Caco-2 (cell line): ENCODE data around the gene SMAD5. TPM values are rescaled to one million over a fixed set of nuclear protein-coding genes. Genes with fewer than 3 reads are reported as not detected.

Source experiments
- BruUV-seq: library from RNA; stranded (reverse); fragments of 400-500 nt; replicated peaks from 2 replicates; lab custom pipeline; 2021; lab: Mats Ljungman, UMichigan
- CTCF ChIA-PET: fragments of 300-600 bp; sonication (Branson Sonifier 250); formaldehyde crosslinking; loops from one replicate; lab custom pipeline; 2022; ENCODE audit warnings: antibody characterized with exemption; lab: Charles Lee
- POLR2A ChIA-PET: fragments of 300-600 bp; sonication (Branson Sonifier 250); formaldehyde crosslinking; loops from one replicate; lab custom pipeline; 2022; ENCODE audit warnings: antibody characterized with exemption; lab: Charles Lee
- DNase-seq, 2 experiments: peaks; one replicate each; pipeline versions ENCODE4 v3.0.0 to v3.0.0-alpha.2; 2020 to 2022
- H3K27me3 ChIP-seq: replicated peaks from 2 replicates; pipeline ENCODE4 v1.6.0; 2011; ENCODE audit warnings: low read length; ENCODE audit not compliant: control insufficient read depth, insufficient read depth
- H3K36me3 ChIP-seq: 2 replicates; pipeline ENCODE4 v1.5.1; 2011; ENCODE audit warnings: low read length; ENCODE audit not compliant: control insufficient read depth, insufficient read depth
- H3K4me1 ChIP-seq: fragments of 250-450 bp; sonication (Bioruptor Pico); 2 replicates; pipeline ENCODE4 v1.5.1; 2020; ENCODE audit warnings: mild to moderate bottlenecking
- H3K4me3 ChIP-seq: 2 replicates; pipeline ENCODE4 v1.5.1; 2011; ENCODE audit warnings: low read depth, mild to moderate bottlenecking, control low read depth, low read length
- H3K9me3 ChIP-seq: fragments of 250-450 bp; sonication (Bioruptor Pico); 2 replicates; pipeline ENCODE4 v1.5.1; 2020; ENCODE audit warnings: mild to moderate bottlenecking, moderate library complexity
- H3K27ac Mint-ChIP-seq: one replicate; pipeline ENCODE4 v1.8.0; 2022; ENCODE audit warnings: mixed read lengths; ENCODE audit not compliant: unreplicated experiment
- H3K27me3 Mint-ChIP-seq: one replicate; pipeline ENCODE4 v1.8.0; 2022; ENCODE audit warnings: mixed read lengths; ENCODE audit not compliant: insufficient read depth, unreplicated experiment
- H3K36me3 Mint-ChIP-seq: one replicate; pipeline ENCODE4 v1.8.0; 2022; ENCODE audit warnings: mild to moderate bottlenecking, mixed read lengths; ENCODE audit not compliant: insufficient read depth, unreplicated experiment
- H3K4me1 Mint-ChIP-seq: one replicate; pipeline ENCODE4 v1.8.0; 2022; ENCODE audit warnings: low read depth, mixed read lengths; ENCODE audit not compliant: unreplicated experiment
- H3K4me3 Mint-ChIP-seq: one replicate; pipeline ENCODE4 v1.8.0; 2022; ENCODE audit warnings: mild to moderate bottlenecking, moderate library complexity, mixed read lengths; ENCODE audit not compliant: unreplicated experiment
- H3K9me3 Mint-ChIP-seq: one replicate; pipeline ENCODE4 v1.8.0; 2022; ENCODE audit warnings: mixed read lengths; ENCODE audit not compliant: unreplicated experiment
- CTCF ChIP-seq, 2 experiments: fragments of 200-600 bp in 1 of 2; IDR thresholded peaks; 1 replicate in 1 of 2; 2 replicates in 1 of 2; pipeline versions ENCODE4 v1.5.1 to v1.8.0; 2011 to 2022; ENCODE audit warnings: antibody characterized with exemption in 1 of 2, control low read depth in 1 of 2, inconsistent platforms in 1 of 2, low read depth in 1 of 2, low read length in 1 of 2, mild to moderate bottlenecking in 1 of 2, moderate library complexity in 1 of 2; ENCODE audit not compliant: insufficient read depth in 1 of 2, severe bottlenecking in 1 of 2, unreplicated experiment in 1 of 2
- intact Hi-C: fragments of 100-400 bp; cut with micrococcal nuclease; formaldehyde crosslinking; loops from one replicate; pipeline ENCODE4 v1.10.0; 2022; ENCODE audit not compliant: unreplicated experiment
- total RNA-seq: library from RNA; stranded (reverse); gene quantifications from 2 replicates; pipeline ENCODE4 v1.2.3, GENCODE V29; 2022

Gene SMAD5
- total RNA-seq, 1 experiment from 2014 or later, result 142 TPM

- no peaks in the 10 kb centered on the region for H3K9me3 ChIP-seq
- no peaks in the 10 kb centered on the region for H3K36me3 ChIP-seq
- Mint-ChIP-seq H3K9me3 (no peaks in the 10 kb centered on the region), H3K27ac (peak overlapping the region; percentile 94), H3K36me3 (peaks cover 22% of the 10 kb centered on the region), H3K4me1 (peaks cover 37% of the 10 kb centered on the region), H3K27me3 (no peaks in the 10 kb centered on the region), H3K4me3 (peak overlapping the region; percentile 78)
- BruUV-seq, result TSS peak; percentile 70
- POLR2A ChIA-PET, result interaction anchor here (0.6 to 1.8 kb wide), 11 partner anchors 7 to 78 kb away, joined by 3 to 12 read pairs (median 4); no protein-coding TSS in a partner anchor
- peak overlapping the region; percentile 80 for H3K4me3 ChIP-seq
- peaks cover 38% of the 10 kb centered on the region for H3K4me1 ChIP-seq
- no peaks in the 10 kb centered on the region for H3K27me3 ChIP-seq
- TF ChIP-seq CTCF (IDR thresholded peaks at IDR 0.05; ENCODE audit: insufficient read depth in 1 of 2, low read depth in 1 of 2, low read length in 1 of 2, severe bottlenecking in 1 of 2, unreplicated experiment in 1 of 2), result no peak
- intact Hi-C loops, result loop anchor here (1.0 to 2.0 kb wide), 4 partner anchors 9 to 43 kb away; no protein-coding TSS in a partner anchor
- DNase-seq, result peak; percentile 46 to 60
- CTCF ChIA-PET, result interaction anchor here (1.2 to 2.4 kb wide), 2 partner anchors 9 to 42 kb away, joined by 4 to 11 read pairs; no protein-coding TSS in a partner anchor
Observed at GRCh38 chr5:136132087-136132486, 558 bp upstream of the SMAD5 start.

GRCh38 chr5:136133222-136133921 lies 727 bp downstream of the SMAD5 start:
- DNase-seq, result peak; percentile 74 to 85
- no peak for TF ChIP-seq CTCF (IDR thresholded peaks at IDR 0.05; ENCODE audit: insufficient read depth in 1 of 2, low read depth in 1 of 2, low read length in 1 of 2, severe bottlenecking in 1 of 2, unreplicated experiment in 1 of 2)
- Histone ChIP-seq H3K27me3 (no peaks in the 10 kb centered on the region), H3K4me3 (peak overlapping the region; percentile 80), H3K9me3 (no peaks in the 10 kb centered on the region), H3K36me3 (no peaks in the 10 kb centered on the region), H3K4me1 (peaks cover 49% of the 10 kb centered on the region)
- peak overlapping the region; percentile 78 for H3K4me3 Mint-ChIP-seq
- H3K27me3 Mint-ChIP-seq, result no peaks in the 10 kb centered on the region
- intact Hi-C loops, result loop anchor here (2.0 kb wide), 2 partner anchors 29 to 41 kb away; no protein-coding TSS in a partner anchor
- H3K9me3 Mint-ChIP-seq, result no peaks in the 10 kb centered on the region
- ChIA-PET POLR2A (interaction anchor here (0.6 to 1.8 kb wide), 8 partner anchors 8 to 35 kb away, joined by 3 to 12 read pairs (median 6); no protein-coding TSS in a partner anchor), CTCF (interaction anchor here (0.9 to 2.4 kb wide), 2 partner anchors 10 to 144 kb away, joined by 3 to 11 read pairs; no protein-coding TSS in a partner anchor)
- peak overlapping the region; percentile 94 for H3K27ac Mint-ChIP-seq
- no TSS peak for BruUV-seq
- peaks cover 38% of the 10 kb centered on the region for H3K4me1 Mint-ChIP-seq
- H3K36me3 Mint-ChIP-seq, result peaks cover 22% of the 10 kb centered on the region

- H3K27me3 Mint-ChIP-seq, result no peaks in the 10 kb centered on the region
- H3K4me3 ChIP-seq, result peak overlapping the region; percentile 80
- H3K27me3 ChIP-seq, result no peaks in the 10 kb centered on the region
- no TSS peak for BruUV-seq
- peak overlapping the region; percentile 94 for H3K27ac Mint-ChIP-seq
- peaks cover 41% of the 10 kb centered on the region for H3K4me1 Mint-ChIP-seq
- H3K9me3 Mint-ChIP-seq, result no peaks in the 10 kb centered on the region
- H3K4me1 ChIP-seq, result peaks cover 55% of the 10 kb centered on the region
- intact Hi-C loops, result loop anchor here (2.0 kb wide), 2 partner anchors 29 to 41 kb away; no protein-coding TSS in a partner anchor
- H3K4me3 Mint-ChIP-seq, result peak overlapping the region; percentile 78
- H3K36me3 Mint-ChIP-seq, result peaks cover 25% of the 10 kb centered on the region
- POLR2A ChIA-PET, result interaction anchor here (1.6 to 1.8 kb wide), 4 partner anchors 8 to 30 kb away, joined by 4 to 12 read pairs (median 10); no protein-coding TSS in a partner anchor
- no peaks in the 10 kb centered on the region for H3K9me3 ChIP-seq
- CTCF ChIA-PET, result interaction anchor here (2.4 kb wide), 1 partner anchor 11 kb away, joined by 11 read pairs; no protein-coding TSS in a partner anchor
- DNase-seq, result no peak
- TF ChIP-seq CTCF (IDR thresholded peaks at IDR 0.05; ENCODE audit: insufficient read depth in 1 of 2, low read depth in 1 of 2, low read length in 1 of 2, severe bottlenecking in 1 of 2, unreplicated experiment in 1 of 2), result no peak
- no peaks in the 10 kb centered on the region for H3K36me3 ChIP-seq
Observed at GRCh38 chr5:136133922-136134379, 1.3 kb downstream of the SMAD5 start.
